GM12873 (cell line): Measurements from ENCODE around the gene PRDM16.

Source experiments
- CTCF ChIP-seq: IDR thresholded peaks from 2 replicates; pipeline ENCODE4 v1.5.1; 2012; ENCODE audit warnings: low read depth, mild to moderate bottlenecking, moderate library complexity, low read length, control low read depth; ENCODE audit not compliant: insufficient read depth; ENCODE audit errors: missing control alignments

Gene PRDM16

GRCh38 chr1:3323021-3323795 lies 254.2 kb downstream of the PRDM16 start:
- TF ChIP-seq CTCF, result no peak

GRCh38 chr1:3323796-3324703 lies 255.0 kb downstream of the PRDM16 start:
- no peak for TF ChIP-seq CTCF

- TF ChIP-seq CTCF, result no peak
Measured at GRCh38 chr1:3324704-3325535, 255.9 kb downstream of the PRDM16 start.

- TF ChIP-seq CTCF, result no peak
Measured at GRCh38 chr1:3326516-3327388, 257.7 kb downstream of the PRDM16 start.

- no peak for TF ChIP-seq CTCF
Measured at GRCh38 chr1:3327389-3327702, 258.3 kb downstream of the PRDM16 start.

- no peak for TF ChIP-seq CTCF
Measured at GRCh38 chr1:3327936-3328590, 259.1 kb downstream of the PRDM16 start.
